ENCODE measurements around the gene IFT80. TPM values are rescaled to one million over a fixed set of nuclear protein-coding genes. Genes with fewer than 3 reads are reported as not detected.

IFT80 gene
- total RNA-seq, 6 experiments from 2014 or later: 23.4 to 28.1 (median 24.6) TPM

GRCh38 chr3:160312014-160312624 lies 86.9 kb downstream of the IFT80 start:
- H3K4me3 Mint-ChIP-seq: no peak overlapping the region
- no peaks in the 10 kb centered on the region for H3K9me3 Mint-ChIP-seq
- no peak for TF ChIP-seq CTCF (IDR thresholded peaks at IDR 0.05)
- peaks cover 12% of the 10 kb centered on the region; the same call in 1 of the 2 replicates for H3K36me3 Mint-ChIP-seq (ENCODE audit: low read depth)
- no peaks in the 10 kb centered on the region for H3K4me1 Mint-ChIP-seq (ENCODE audit: low read depth)
- DNase-seq: no peak
- H3K27ac Mint-ChIP-seq: no peak overlapping the region
- no peaks in the 10 kb centered on the region for H3K27me3 Mint-ChIP-seq (ENCODE audit: insufficient read depth)

- no peak for DNase-seq
- TF ChIP-seq CTCF (IDR thresholded peaks at IDR 0.05): no peak
- Mint-ChIP-seq H3K4me1 (ENCODE audit: low read depth) (no peaks in the 10 kb centered on the region), H3K36me3 (ENCODE audit: low read depth) (no peaks in the 10 kb centered on the region), H3K27me3 (ENCODE audit: insufficient read depth) (no peaks in the 10 kb centered on the region), H3K27ac (no peak overlapping the region), H3K4me3 (no peak overlapping the region), H3K9me3 (no peaks in the 10 kb centered on the region)
These were observed 96.2 kb downstream of the IFT80 start for GRCh38 chr3:160302806-160303205.

DNA sequence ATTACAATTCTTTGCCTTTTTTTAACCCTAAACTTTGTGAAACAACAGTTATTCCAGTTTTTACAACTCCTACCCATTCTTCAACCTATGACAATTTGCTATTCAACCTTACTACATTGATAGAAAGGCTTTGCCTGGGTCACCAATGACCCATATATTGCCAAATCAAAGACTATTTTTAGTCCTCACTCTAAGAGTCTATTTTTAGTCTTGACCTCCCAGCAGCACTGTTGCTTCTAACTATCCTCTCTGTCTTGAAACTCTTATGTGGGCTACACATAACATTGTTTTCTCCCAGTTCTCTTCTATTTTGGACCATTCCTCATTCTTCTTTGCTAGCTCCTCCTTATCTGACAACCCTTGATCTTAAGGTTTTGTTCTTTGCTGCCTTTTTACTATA lies 102.4 kb downstream of the IFT80 start:
- H3K4me3 Mint-ChIP-seq: no peak overlapping the region
- peak; percentile 13 for DNase-seq
- no peak for TF ChIP-seq CTCF (IDR thresholded peaks at IDR 0.05)

GRCh38 chr3:160291909-160292299 lies 107.1 kb downstream of the IFT80 start:
- H3K27me3 Mint-ChIP-seq (ENCODE audit: insufficient read depth): no peaks in the 10 kb centered on the region; the same call in 1 of the 2 replicates
- no peak for TF ChIP-seq CTCF (IDR thresholded peaks at IDR 0.05)
- peaks cover 7% of the 10 kb centered on the region for H3K4me1 Mint-ChIP-seq (ENCODE audit: low read depth)
- H3K27ac Mint-ChIP-seq: no peak overlapping the region
- DNase-seq: no peak
- H3K36me3 Mint-ChIP-seq (ENCODE audit: low read depth): no peaks in the 10 kb centered on the region
- H3K9me3 Mint-ChIP-seq: no peaks in the 10 kb centered on the region
- H3K4me3 Mint-ChIP-seq: no peak overlapping the region

More for the DNA sequence above, 102.4 kb downstream of the IFT80 start:
- no peaks in the 10 kb centered on the region for H3K36me3 Mint-ChIP-seq (ENCODE audit: low read depth)
- no peak overlapping the region for H3K27ac Mint-ChIP-seq
- peaks cover 11% of the 10 kb centered on the region for H3K4me1 Mint-ChIP-seq (ENCODE audit: low read depth)
- H3K9me3 Mint-ChIP-seq: no peaks in the 10 kb centered on the region
- H3K27me3 Mint-ChIP-seq (ENCODE audit: insufficient read depth): no peaks in the 10 kb centered on the region; the same call in 1 of the 2 replicates

DNA sequence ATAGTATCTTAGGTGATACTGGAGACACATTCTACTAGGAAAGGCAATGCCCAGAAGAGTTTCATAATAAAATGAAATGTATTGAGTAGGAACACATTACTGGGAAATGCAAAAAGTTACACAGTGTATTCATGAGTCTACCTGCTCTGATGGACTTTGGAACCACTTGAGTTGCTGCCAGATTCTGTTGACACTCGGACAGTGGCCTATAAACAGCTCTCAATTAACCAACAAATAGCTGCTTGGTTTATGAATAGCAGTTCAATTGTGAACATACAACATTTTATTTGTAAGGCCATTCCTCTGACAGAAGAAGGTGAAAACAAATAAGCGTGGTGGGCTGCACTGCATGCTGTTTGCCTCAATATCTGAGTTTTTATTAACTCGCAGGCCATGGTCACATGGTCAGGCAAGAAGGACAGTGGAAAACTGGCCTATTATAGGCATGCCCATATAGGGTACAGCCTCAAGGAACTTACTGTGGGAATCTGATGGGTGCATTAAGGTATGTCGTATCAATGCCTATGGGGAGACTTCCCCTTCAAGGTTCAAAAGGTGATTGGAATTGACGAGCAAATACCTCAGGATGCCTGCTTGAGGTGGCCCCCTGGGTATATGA lies 107.6 kb downstream of the IFT80 start:
- no peak overlapping the region for H3K4me3 Mint-ChIP-seq
- no peak for DNase-seq
- TF ChIP-seq CTCF (IDR thresholded peaks at IDR 0.05): no peak
- H3K4me1 Mint-ChIP-seq (ENCODE audit: low read depth): peaks cover 2% of the 10 kb centered on the region
- no peaks in the 10 kb centered on the region for H3K36me3 Mint-ChIP-seq (ENCODE audit: low read depth)
- no peak overlapping the region for H3K27ac Mint-ChIP-seq
- no peaks in the 10 kb centered on the region; the same call in 1 of the 2 replicates for H3K27me3 Mint-ChIP-seq (ENCODE audit: insufficient read depth)
- H3K9me3 Mint-ChIP-seq: no peaks in the 10 kb centered on the region

All from HFFc6 (cell line).